PC-9 (cell line): ENCODE results near the gene MYO7B.

Experiments
- EZH2 ChIP-seq: fragments of 200-600 bp; sonication (generic); IDR thresholded peaks from 2 replicates; pipeline ENCODE4 v1.8.0; 2017; ENCODE audit warnings: antibody characterized with exemption, low read depth
- TF ChIP-seq, protein P1 (sequence below): fragments of 200-600 bp; sonication (generic); conservative IDR thresholded peaks from 2 replicates; pipeline ENCODE4 v1.6.1; 2017; ENCODE audit warnings: mixed run types, antibody characterized with exemption, mild to moderate bottlenecking, moderate library complexity

DNA sequence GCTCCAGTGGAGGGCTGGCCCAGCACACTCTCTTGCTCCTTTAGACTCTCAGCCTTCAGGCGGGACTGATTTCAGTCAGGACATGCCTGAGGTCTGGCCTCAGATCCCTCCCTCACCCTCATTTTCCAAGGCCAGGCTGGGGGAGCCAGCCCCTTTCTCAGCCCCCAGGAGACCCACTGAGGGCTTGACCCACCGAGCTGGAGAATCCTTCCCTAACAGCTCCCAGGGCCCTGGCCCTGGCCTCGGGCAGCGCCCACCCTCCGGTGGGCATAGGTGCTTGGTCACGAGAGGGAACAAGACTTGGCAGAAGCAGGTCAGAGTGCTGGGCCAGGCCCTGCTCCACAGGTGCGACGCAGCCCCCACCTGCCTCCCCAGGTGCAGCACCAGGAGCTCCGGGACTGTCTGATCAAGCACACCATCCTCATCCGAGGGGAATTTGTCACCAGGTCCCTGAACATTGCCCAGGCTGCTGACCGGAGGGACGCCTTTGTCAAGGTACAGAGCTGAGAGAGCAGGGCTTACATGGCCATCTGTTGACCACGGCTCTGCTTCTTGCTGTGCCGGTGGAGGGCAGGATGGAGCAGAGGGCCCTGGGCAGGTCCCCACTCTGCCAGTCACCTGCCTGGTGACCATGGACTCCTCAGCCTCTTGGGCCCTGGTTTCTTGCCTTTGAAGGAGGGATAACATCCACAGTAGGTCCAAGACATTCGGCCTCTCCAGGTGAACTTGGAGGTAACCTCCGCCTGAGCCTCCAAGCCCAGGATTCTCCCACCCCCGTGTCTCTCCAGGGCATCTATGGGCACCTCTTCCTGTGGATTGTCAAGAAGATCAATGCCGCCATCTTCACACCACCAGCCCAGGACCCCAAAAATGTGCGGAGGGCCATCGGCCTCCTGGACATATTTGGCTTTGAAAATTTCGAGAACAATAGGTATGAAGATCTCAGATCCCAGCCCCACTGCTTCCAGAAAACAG, 46.3 kb downstream of the MYO7B start:
- TF ChIP-seq, protein P1, sequence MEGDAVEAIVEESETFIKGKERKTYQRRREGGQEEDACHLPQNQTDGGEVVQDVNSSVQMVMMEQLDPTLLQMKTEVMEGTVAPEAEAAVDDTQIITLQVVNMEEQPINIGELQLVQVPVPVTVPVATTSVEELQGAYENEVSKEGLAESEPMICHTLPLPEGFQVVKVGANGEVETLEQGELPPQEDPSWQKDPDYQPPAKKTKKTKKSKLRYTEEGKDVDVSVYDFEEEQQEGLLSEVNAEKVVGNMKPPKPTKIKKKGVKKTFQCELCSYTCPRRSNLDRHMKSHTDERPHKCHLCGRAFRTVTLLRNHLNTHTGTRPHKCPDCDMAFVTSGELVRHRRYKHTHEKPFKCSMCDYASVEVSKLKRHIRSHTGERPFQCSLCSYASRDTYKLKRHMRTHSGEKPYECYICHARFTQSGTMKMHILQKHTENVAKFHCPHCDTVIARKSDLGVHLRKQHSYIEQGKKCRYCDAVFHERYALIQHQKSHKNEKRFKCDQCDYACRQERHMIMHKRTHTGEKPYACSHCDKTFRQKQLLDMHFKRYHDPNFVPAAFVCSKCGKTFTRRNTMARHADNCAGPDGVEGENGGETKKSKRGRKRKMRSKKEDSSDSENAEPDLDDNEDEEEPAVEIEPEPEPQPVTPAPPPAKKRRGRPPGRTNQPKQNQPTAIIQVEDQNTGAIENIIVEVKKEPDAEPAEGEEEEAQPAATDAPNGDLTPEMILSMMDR: no peak
- TF ChIP-seq EZH2: no peak
